Spleen (tissue), 11 donors: ENCODE data around the gene PSPN. TPM values are rescaled to one million over a fixed set of nuclear protein-coding genes. Genes with fewer than 3 reads are reported as not detected.
"Not testable (repeated sequence)": the region's sequence is repeated elsewhere in the genome, so short reads cannot be mapped to it uniquely, and the experiment has no call there.

Experiments used
- DNase-seq: peaks from one replicate; pipeline ENCODE4 v3.0.0-alpha.2; 2020
- H3K27ac ChIP-seq, 8 donors: fragments of 200-600 bp; sonication (generic) in 7 of 8; 1 replicate in 4 of 8; 2 replicates in 4 of 8; pipeline versions ENCODE4 v1.5.0 to v1.8.0; 2016 to 2021; ENCODE audit warnings: inconsistent platforms in 4 of 8, mild to moderate bottlenecking in 4 of 8, moderate library complexity in 1 of 8
- H3K27me3 ChIP-seq, 7 donors: fragments of 200-600 bp; sonication (generic) in 6 of 7; replicated peaks in 1 of 7; 1 replicate in 4 of 7; 2 replicates in 3 of 7; pipeline versions ENCODE4 v1.5.0 to v1.8.0; 2016 to 2021; ENCODE audit warnings: inconsistent platforms in 3 of 7, mild to moderate bottlenecking in 1 of 7
- H3K36me3 ChIP-seq, 6 donors: fragments of 200-600 bp; sonication (generic) in 5 of 6; 1 replicate in 4 of 6; 2 replicates in 2 of 6; pipeline versions ENCODE4 v1.5.0 to v1.8.0; 2016 to 2021; ENCODE audit warnings: inconsistent platforms in 2 of 6
- H3K4me1 ChIP-seq, 6 donors: fragments of 200-600 bp; sonication (generic) in 5 of 6; 1 replicate in 3 of 6; 2 replicates in 3 of 6; pipeline versions ENCODE4 v1.5.0 to v1.8.0; 2016 to 2021; ENCODE audit warnings: inconsistent platforms in 3 of 6
- H3K4me3 ChIP-seq, 8 donors: fragments of 200-600 bp; sonication (generic) in 7 of 8; 1 replicate in 4 of 8; 2 replicates in 4 of 8; pipeline versions ENCODE4 v1.5.0 to v1.8.0; 2016 to 2021; ENCODE audit warnings: inconsistent platforms in 4 of 8, mild to moderate bottlenecking in 4 of 8, moderate library complexity in 2 of 8
- H3K9me3 ChIP-seq, 8 donors: fragments of 200-600 bp; sonication (generic) in 7 of 8; 1 replicate in 4 of 8; 2 replicates in 4 of 8; pipeline versions ENCODE4 v1.5.0 to v1.8.0; 2016 to 2021; ENCODE audit warnings: inconsistent platforms in 4 of 8
- POLR2A ChIP-seq, 3 donors: fragments of 450-650 bp; IDR thresholded peaks; one replicate each; pipeline ENCODE4 v1.5.1; 2017; ENCODE audit warnings: antibody characterized with exemption in 3 of 3, mild to moderate bottlenecking in 1 of 3
- POLR2AphosphoS5 ChIP-seq, 3 donors: sonication (generic); formaldehyde crosslinking; IDR thresholded peaks; one replicate each; pipeline ENCODE4 v1.5.1; 2017; ENCODE audit warnings: antibody characterized with exemption in 3 of 3
- WGBS, 5 donors: extraction: QIAGEN DNeasy Blood & Tissue Kit in 3 of 5; methylation state at CpG; one replicate each; pipeline versions ENCODE4 v1.1.5 to v1.1.7; 2013 to 2018; 5-methylcytosine and 5-hydroxymethylcytosine counted together
- intact Hi-C: fragments of 100-400 bp; cut with DNase I; formaldehyde crosslinking; loops from one replicate; pipeline ENCODE4 v1.15.0; 2023; ENCODE audit warnings: low total_unique reads
- polyA plus RNA-seq, 3 donors: library from polyadenylated mRNA; stranded (reverse); fragments of 200-250 nt; gene quantifications; one replicate each; pipeline ENCODE4 v1.2.1, GENCODE V29; 2013
- total RNA-seq, 7 donors: library from RNA; depleted of rRNA in 3 of 7; stranded (reverse); fragments of >200 nt in 3 of 7; fragmentation: NEBNext Ultra II Directional in 4 of 7; extraction: Animal tissue kit (Norgen Biotek cat#: 25700) in 4 of 7; gene quantifications; one replicate each; pipeline versions ENCODE4 v1.1.0 to v1.2.1, GENCODE V29; 2016 to 2021
- TF ChIP-seq, protein P1 (sequence below), 11 experiments: fragments of 200-600 bp in 7 of 11; fragments of 450-650 bp in 4 of 11; sonication (generic) in 4 of 11; IDR thresholded peaks in 8 of 11; conservative IDR thresholded peaks in 3 of 11; 1 replicate in 7 of 11; 2 replicates in 4 of 11; pipeline versions ENCODE4 v1.4.0 to v1.8.0; 2016 to 2021; ENCODE audit warnings: antibody characterized with exemption in 11 of 11, inconsistent platforms in 4 of 11, mild to moderate bottlenecking in 1 of 11
- donor health status: healthy with polysubstance abuse.
- donor health status: DM: no; HTN: no; CAD: no; lungs with moderate emphysema.
- donor health status: DM: no; HTN: no; CAD: no.
- donor health status: Bipolar disorder and iron deficiency.
- donor health status: healthy.
- donor health status: DM: no; HTN: no; CAD: no.
- donor health status: DM: yes; HTN: yes; CAD: no.

Gene PSPN
- total and polyA plus RNA-seq, 10 donors = 0.43 to 2.2 (median 1.5) TPM

DNA sequence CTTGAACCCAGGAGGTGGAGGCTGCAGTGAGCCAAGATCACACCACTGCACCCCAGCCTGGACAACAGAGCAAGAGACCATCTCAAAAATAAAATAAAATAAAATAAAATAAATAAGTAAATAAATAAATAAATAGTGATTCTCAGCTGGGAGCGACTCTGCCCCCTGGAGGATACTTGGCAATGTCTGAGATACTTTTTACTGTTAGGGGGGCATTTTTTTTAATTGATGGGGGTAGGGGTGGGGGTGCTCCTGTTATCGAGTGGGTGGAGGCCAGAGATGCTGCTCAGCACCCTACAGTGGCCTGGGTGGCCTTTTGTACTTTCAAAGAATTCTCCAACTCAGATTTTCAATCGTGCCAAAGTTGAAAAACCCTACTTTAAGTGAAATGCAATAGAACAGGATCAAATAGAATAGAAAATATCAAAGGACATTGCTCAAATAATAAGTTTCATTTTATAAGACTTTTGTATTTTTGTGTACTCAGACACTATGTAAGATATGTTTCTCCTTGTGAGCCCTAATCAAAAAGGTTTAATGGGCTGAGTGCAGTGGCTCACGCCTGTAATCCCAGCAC, 21.5 kb downstream of the PSPN start:
- DNase-seq = no peak

DNA sequence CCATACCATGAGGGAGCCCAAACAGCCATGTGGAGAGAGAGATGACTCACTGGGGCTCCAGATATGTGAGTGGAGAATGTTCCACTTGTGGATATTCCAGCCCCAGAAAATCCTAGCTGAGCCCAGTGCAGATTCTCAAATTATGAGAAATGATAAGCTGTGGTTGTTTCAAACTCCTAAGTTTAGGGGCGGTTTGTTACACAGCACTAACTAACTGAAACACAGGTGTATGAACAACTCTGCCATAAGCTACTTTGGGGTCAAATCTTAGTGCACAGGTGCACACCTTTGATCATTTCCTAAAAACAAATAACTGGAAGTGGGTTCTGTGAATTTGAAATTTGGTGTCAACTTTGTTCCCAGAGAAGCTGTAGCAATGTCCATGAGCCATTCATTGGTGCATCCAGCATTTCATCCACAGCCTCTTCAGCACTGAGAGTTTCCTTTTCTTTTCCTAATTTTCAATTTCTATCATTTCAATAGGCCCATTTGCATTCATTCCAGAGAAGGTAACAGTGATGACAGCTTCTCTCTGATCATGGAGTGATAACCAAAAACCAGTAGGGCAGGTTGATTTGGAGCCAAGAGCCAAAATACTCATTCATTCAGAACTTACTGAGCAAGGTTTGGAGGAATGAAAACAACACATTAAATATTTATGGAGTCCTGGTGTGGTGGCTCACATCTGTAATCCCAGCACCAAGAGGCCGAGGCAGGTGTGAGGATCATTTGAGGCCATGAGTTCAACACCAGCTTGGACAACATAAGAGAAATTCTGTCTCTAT, 23.2 kb downstream of the PSPN start:
- TF ChIP-seq POLR2A (IDR thresholded peaks at IDR 0.05) = no peak

More for the DNA sequence above, 21.5 kb downstream of the PSPN start:
- WGBS, 5 donors = 52 to 60% (median 59%) methylated on average over 4 of the region's 4 CpGs
- intact Hi-C loops = no loop called here
- H3K36me3 ChIP-seq = no peaks in the 10 kb centered on the region
- H3K27ac ChIP-seq = no peak overlapping the region
- no peaks in the 10 kb centered on the region for H3K27me3 ChIP-seq
- no peaks in the 10 kb centered on the region for H3K4me1 ChIP-seq
- no peaks in the 10 kb centered on the region for H3K9me3 ChIP-seq
- TF ChIP-seq POLR2AphosphoS5 (IDR thresholded peaks at IDR 0.05) (no peak), POLR2A (IDR thresholded peaks at IDR 0.05) (no peak)
- TF ChIP-seq, protein P1, sequence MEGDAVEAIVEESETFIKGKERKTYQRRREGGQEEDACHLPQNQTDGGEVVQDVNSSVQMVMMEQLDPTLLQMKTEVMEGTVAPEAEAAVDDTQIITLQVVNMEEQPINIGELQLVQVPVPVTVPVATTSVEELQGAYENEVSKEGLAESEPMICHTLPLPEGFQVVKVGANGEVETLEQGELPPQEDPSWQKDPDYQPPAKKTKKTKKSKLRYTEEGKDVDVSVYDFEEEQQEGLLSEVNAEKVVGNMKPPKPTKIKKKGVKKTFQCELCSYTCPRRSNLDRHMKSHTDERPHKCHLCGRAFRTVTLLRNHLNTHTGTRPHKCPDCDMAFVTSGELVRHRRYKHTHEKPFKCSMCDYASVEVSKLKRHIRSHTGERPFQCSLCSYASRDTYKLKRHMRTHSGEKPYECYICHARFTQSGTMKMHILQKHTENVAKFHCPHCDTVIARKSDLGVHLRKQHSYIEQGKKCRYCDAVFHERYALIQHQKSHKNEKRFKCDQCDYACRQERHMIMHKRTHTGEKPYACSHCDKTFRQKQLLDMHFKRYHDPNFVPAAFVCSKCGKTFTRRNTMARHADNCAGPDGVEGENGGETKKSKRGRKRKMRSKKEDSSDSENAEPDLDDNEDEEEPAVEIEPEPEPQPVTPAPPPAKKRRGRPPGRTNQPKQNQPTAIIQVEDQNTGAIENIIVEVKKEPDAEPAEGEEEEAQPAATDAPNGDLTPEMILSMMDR (IDR thresholded peaks at IDR 0.05 in 8 of 11, conservative IDR thresholded peaks at IDR 0.05 in 3 of 11) = peak in 4 of 11 experiments; percentile 28 to 51 (median 36)
- H3K4me3 ChIP-seq = no peak overlapping the region

DNA sequence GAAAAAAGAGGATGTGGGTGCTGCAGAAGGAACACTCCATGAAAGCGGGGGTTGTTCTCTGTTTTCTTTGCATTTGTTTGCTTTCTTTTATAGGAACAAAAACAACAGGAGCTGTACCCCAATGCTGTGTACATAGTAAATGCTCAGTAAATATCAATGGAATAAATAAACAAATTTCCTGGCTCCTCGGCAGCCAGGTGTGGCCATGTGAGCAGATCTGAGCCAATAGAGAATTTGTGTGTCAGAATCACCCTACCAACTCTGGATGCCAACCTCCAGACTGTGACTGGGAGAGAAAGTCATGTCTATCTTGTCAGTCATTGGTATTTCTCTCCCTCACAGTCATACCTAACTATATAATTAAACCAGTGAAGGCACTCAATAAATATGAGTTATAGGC, 25.0 kb downstream of the PSPN start:
- 57 to 82% (median 66%) methylated on average over 2 of the region's 2 CpGs for whole genome bisulfite sequencing, 5 donors
- H3K4me1 ChIP-seq = no peaks in the 10 kb centered on the region
- no peak for DNase-seq
- H3K36me3 ChIP-seq = no peaks in the 10 kb centered on the region
- H3K4me3 ChIP-seq = no peak overlapping the region
- no peaks in the 10 kb centered on the region for H3K9me3 ChIP-seq
- TF ChIP-seq, protein P1 (IDR thresholded peaks at IDR 0.05 in 8 of 11, conservative IDR thresholded peaks at IDR 0.05 in 3 of 11) = no peak
- TF ChIP-seq POLR2A (IDR thresholded peaks at IDR 0.05) (no peak), POLR2AphosphoS5 (IDR thresholded peaks at IDR 0.05) (no peak)
- intact Hi-C loops = no loop called here
- H3K27ac ChIP-seq = no peak overlapping the region
- H3K27me3 ChIP-seq = no peaks in the 10 kb centered on the region

More for the DNA sequence above, 23.2 kb downstream of the PSPN start:
- Histone ChIP-seq H3K9me3 (no peaks in the 10 kb centered on the region), H3K27me3 (no peaks in the 10 kb centered on the region), H3K36me3 (no peaks in the 10 kb centered on the region), H3K27ac (no peak overlapping the region), H3K4me3 (no peak overlapping the region), H3K4me1 (no peaks in the 10 kb centered on the region)
- 88 to 98% (median 93%) methylated on average over 2 of the region's 2 CpGs for WGBS, 5 donors
- no peak for DNase-seq
- intact Hi-C loops = no loop called here

DNA sequence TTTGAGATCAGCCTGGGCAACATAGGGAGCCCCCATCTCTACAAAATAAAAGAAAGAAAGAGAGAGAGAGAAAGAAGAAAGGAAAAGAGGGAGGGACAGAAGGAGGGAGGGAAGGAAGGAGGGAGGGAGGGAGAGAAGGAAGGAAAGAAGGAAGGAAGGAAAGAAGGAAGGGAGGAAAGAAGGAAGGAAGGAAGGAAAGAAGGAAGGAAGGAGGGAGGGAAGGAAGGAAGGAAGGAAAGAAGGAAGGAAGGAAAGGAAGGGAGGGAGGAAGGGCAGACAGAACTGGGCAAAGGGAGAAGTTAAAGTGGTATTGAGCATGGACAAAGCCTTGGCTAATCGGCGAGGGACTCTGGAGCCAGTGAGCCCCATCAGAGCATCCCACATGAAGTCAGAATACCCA, 26.5 kb downstream of the PSPN start:
- intact Hi-C loops, H3K4me3 ChIP-seq: not testable (repeated sequence)
- whole genome bisulfite sequencing, 5 donors = 86 to 100% (median 92%) methylated on average over 2 of the region's 2 CpGs

DNA sequence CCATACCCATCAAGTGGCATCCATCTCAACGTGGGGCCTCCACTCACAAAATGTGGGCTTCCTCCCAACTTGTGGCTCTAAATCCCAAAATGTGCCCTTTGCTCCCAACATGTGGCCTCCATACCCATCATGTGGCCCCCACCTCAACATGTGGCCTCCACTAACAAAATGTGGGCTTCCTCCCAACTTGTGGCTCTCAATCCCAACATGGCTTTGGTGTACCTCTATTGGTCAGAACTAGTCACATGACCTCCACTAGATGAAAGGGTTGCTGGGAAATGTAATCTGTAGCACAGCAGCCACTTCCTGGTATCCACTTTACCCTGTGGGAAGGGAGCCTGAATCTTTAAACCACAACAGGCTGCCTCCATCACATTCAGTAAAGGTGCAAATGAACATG, 32.3 kb downstream of the PSPN start:
- H3K4me3 ChIP-seq = no peak overlapping the region
- DNase-seq = no peak
- H3K27me3 ChIP-seq = no peaks in the 10 kb centered on the region
- no peaks in the 10 kb centered on the region for H3K4me1 ChIP-seq
- TF ChIP-seq POLR2A (IDR thresholded peaks at IDR 0.05) = no peak
- no peak for TF ChIP-seq POLR2AphosphoS5 (IDR thresholded peaks at IDR 0.05)
- TF ChIP-seq, protein P1 (IDR thresholded peaks at IDR 0.05 in 8 of 11, conservative IDR thresholded peaks at IDR 0.05 in 3 of 11) = no peak
- no peak overlapping the region for H3K27ac ChIP-seq
- WGBS, 5 donors = 85 to 100% (median 93%) methylated on average over 1 of the region's 1 CpG
- intact Hi-C loops = no loop called here
- H3K36me3 ChIP-seq = no peaks in the 10 kb centered on the region
- peaks cover 0 to 5% (median 0%) of the 10 kb centered on the region in 8 donors for H3K9me3 ChIP-seq

More for the DNA sequence above, 26.5 kb downstream of the PSPN start:
- not testable (repeated sequence) for H3K9me3 ChIP-seq, H3K27ac ChIP-seq, H3K4me1 ChIP-seq, H3K36me3 ChIP-seq, H3K27me3 ChIP-seq, DNase-seq
